ENCODE data around the gene PHKB. TPM values are rescaled to one million over a fixed set of nuclear protein-coding genes. Genes with fewer than 3 reads are reported as not detected.

The PHKB gene
- total RNA-seq, 1 donor from 2014 or later = 47.8 TPM

GRCh38 chr16:47504599-47504998, 43.5 kb downstream of the PHKB start:
- no peak overlapping the region for H3K4me3 ChIP-seq (ENCODE audit: low read depth, low read length)
- TF ChIP-seq, protein P1, sequence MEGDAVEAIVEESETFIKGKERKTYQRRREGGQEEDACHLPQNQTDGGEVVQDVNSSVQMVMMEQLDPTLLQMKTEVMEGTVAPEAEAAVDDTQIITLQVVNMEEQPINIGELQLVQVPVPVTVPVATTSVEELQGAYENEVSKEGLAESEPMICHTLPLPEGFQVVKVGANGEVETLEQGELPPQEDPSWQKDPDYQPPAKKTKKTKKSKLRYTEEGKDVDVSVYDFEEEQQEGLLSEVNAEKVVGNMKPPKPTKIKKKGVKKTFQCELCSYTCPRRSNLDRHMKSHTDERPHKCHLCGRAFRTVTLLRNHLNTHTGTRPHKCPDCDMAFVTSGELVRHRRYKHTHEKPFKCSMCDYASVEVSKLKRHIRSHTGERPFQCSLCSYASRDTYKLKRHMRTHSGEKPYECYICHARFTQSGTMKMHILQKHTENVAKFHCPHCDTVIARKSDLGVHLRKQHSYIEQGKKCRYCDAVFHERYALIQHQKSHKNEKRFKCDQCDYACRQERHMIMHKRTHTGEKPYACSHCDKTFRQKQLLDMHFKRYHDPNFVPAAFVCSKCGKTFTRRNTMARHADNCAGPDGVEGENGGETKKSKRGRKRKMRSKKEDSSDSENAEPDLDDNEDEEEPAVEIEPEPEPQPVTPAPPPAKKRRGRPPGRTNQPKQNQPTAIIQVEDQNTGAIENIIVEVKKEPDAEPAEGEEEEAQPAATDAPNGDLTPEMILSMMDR (IDR thresholded peaks at IDR 0.05; ENCODE audit: insufficient read depth, low read length, poor library complexity, severe bottlenecking) = no peak
- H3K27me3 ChIP-seq (ENCODE audit: control insufficient read depth, insufficient read depth, low read length) = no peaks in the 10 kb centered on the region
- no peaks in the 10 kb centered on the region for H3K36me3 ChIP-seq (ENCODE audit: control insufficient read depth, insufficient read depth, low read length)
- DNase-seq (ENCODE audit: low read depth) = no peak

GRCh38 chr16:47506800-47507199, 45.7 kb downstream of the PHKB start:
- DNase-seq (ENCODE audit: low read depth) = peak; percentile 42
- H3K4me3 ChIP-seq (ENCODE audit: low read depth, low read length) = no peak overlapping the region
- TF ChIP-seq, protein P1 (IDR thresholded peaks at IDR 0.05; ENCODE audit: insufficient read depth, low read length, poor library complexity, severe bottlenecking) = no peak
- no peaks in the 10 kb centered on the region for H3K27me3 ChIP-seq (ENCODE audit: control insufficient read depth, insufficient read depth, low read length)
- peaks cover 1% of the 10 kb centered on the region for H3K36me3 ChIP-seq (ENCODE audit: control insufficient read depth, insufficient read depth, low read length)

- no peak overlapping the region for H3K4me3 ChIP-seq (ENCODE audit: low read depth, low read length)
- TF ChIP-seq, protein P1 (IDR thresholded peaks at IDR 0.05; ENCODE audit: insufficient read depth, low read length, poor library complexity, severe bottlenecking) = no peak
- peaks cover 1% of the 10 kb centered on the region for H3K36me3 ChIP-seq (ENCODE audit: control insufficient read depth, insufficient read depth, low read length)
- H3K27me3 ChIP-seq (ENCODE audit: control insufficient read depth, insufficient read depth, low read length) = no peaks in the 10 kb centered on the region
- no peak for DNase-seq (ENCODE audit: low read depth)
Observed at GRCh38 chr16:47507701-47508100, 46.6 kb downstream of the PHKB start.

GRCh38 chr16:47511882-47512281, 50.8 kb downstream of the PHKB start:
- DNase-seq (ENCODE audit: low read depth) = no peak
- Histone ChIP-seq H3K36me3 (ENCODE audit: control insufficient read depth, insufficient read depth, low read length) (peaks cover 1% of the 10 kb centered on the region), H3K27me3 (ENCODE audit: control insufficient read depth, insufficient read depth, low read length) (no peaks in the 10 kb centered on the region), H3K4me3 (ENCODE audit: low read depth, low read length) (no peak overlapping the region)
- TF ChIP-seq, protein P1 (IDR thresholded peaks at IDR 0.05; ENCODE audit: insufficient read depth, low read length, poor library complexity, severe bottlenecking) = no peak

GRCh38 chr16:47519037-47519436, 57.9 kb downstream of the PHKB start:
- no peak for DNase-seq (ENCODE audit: low read depth)
- Histone ChIP-seq H3K36me3 (ENCODE audit: control insufficient read depth, insufficient read depth, low read length) (no peaks in the 10 kb centered on the region), H3K4me3 (ENCODE audit: low read depth, low read length) (no peak overlapping the region), H3K27me3 (ENCODE audit: control insufficient read depth, insufficient read depth, low read length) (no peaks in the 10 kb centered on the region)
- TF ChIP-seq, protein P1 (IDR thresholded peaks at IDR 0.05; ENCODE audit: insufficient read depth, low read length, poor library complexity, severe bottlenecking) = no peak

DNA sequence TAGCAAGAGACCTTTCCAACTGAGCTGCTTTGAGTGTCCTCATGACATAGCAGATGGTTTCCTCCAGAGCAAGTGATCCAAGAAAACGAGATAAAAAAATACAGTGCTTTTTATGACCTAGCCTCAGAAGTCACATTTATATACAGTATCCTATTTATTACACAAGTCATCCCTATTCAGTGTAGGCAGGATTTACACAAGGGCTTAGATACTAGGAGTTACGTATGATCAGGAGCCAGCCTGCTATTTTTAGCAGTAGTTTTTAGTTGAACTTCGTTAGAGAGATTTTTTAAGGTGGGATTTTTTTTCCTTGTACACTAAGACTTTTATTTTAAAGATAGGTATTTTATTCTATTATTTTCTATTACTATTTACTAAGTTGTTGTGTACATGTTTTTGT, 58.4 kb downstream of the PHKB start:
- no peaks in the 10 kb centered on the region for H3K36me3 ChIP-seq (ENCODE audit: control insufficient read depth, insufficient read depth, low read length)
- TF ChIP-seq, protein P1 (IDR thresholded peaks at IDR 0.05; ENCODE audit: insufficient read depth, low read length, poor library complexity, severe bottlenecking) = no peak
- H3K4me3 ChIP-seq (ENCODE audit: low read depth, low read length) = no peak overlapping the region
- H3K27me3 ChIP-seq (ENCODE audit: control insufficient read depth, insufficient read depth, low read length) = no peaks in the 10 kb centered on the region
- DNase-seq (ENCODE audit: low read depth) = no peak

Data from kidney epithelial cell (primary cell).